ENCODE data around the gene GNPTAB.

DNA sequence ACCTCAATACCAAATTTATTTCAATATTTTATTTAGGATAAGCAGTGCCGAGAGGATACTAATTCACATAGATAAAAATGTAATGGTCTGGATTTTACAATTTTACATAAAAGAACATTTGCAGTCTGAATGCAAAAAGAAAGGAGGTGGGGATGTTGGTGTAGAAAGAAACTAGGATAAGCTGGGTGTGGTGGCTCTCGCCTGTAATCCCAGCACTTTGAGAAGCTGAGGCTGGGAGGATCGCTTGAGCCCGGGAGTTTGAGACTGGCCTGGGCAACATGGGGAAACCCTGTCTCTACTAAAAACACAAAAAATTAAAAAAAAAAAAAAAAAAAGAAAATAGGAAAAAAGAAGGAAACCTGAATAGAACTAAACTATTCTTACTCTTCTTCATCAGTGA, 108.4 kb downstream of the GNPTAB start:
- no peak for TF ChIP-seq CTCF (IDR thresholded peaks at IDR 0.05)
- TF ChIP-seq POLR2AphosphoS5 (IDR thresholded peaks at IDR 0.05; ENCODE audit: insufficient read depth in 1 of 2, low read depth in 1 of 2), result no peak
